Measurements from ENCODE around the gene PHTF2.
"Not testable (repeated sequence)": the region's sequence is repeated elsewhere in the genome, so short reads cannot be mapped to it uniquely, and the experiment has no call there.

Gene PHTF2

DNA sequence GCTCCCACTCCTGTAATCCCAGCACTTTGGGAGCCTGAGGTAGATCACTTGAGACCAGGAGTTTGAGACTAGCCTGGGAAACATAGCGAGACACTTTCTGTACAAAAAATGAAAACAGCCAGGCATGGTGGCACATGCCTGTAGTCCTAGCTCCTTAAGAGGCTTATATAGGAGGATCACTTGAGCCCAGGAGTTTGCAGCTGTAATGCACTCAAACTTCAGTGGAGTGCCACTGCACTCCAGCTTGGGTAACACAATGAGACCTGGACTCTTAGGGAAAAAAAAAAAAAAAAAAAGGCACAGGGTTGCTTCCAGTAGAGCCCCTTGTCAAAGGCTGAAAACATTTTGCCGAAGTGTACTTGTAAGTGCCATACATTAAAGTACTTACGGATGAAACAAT, 195.3 kb downstream of the PHTF2 start:
- Histone ChIP-seq H2BK120ac (ENCODE audit: insufficient read depth, low read length, poor library complexity) (no peak overlapping the region), H3K79me2 (ENCODE audit: control insufficient read depth, insufficient read depth, low read length, poor library complexity) (no peaks in the 10 kb centered on the region), H2BK12ac (ENCODE audit: low read length) (no peak overlapping the region), H3K79me1 (ENCODE audit: low read length) (no peaks in the 10 kb centered on the region), H4K8ac (ENCODE audit: low read depth, low read length) (no peak overlapping the region), H4K12ac (ENCODE audit: low read depth, low read length) (no peak overlapping the region), H2AK5ac (ENCODE audit: low read length) (no peak overlapping the region), H3K18ac (ENCODE audit: low read length) (no peak overlapping the region), H3K27me3 (ENCODE audit: insufficient read depth, low read length) (no peaks in the 10 kb centered on the region), H3K27ac (ENCODE audit: low read depth, low read length) (no peak overlapping the region), H3K23ac (ENCODE audit: low read length) (no peak overlapping the region), H3K4ac (ENCODE audit: low read depth, low read length) (no peak overlapping the region), H3K4me1 (ENCODE audit: control insufficient read depth in 1 of 2, insufficient read depth in 2 of 2, low read length in 2 of 2) (no peaks in the 10 kb centered on the region), H3K36me3 (ENCODE audit: control insufficient read depth in 1 of 2, insufficient read depth in 2 of 2, low read length in 2 of 2) (no peaks in the 10 kb centered on the region), H2BK5ac (ENCODE audit: low read depth, low read length, poor library complexity) (no peak overlapping the region), H3K9me3 (ENCODE audit: insufficient read depth, low read depth, low read length) (no peaks in the 10 kb centered on the region), H3K4me2 (ENCODE audit: low read length) (no peak overlapping the region), H3K4me3 (ENCODE audit: low read depth, low read length) (no peak overlapping the region), H2AFZ (ENCODE audit: insufficient read depth, low read length, poor library complexity) (no peak overlapping the region), H3K9ac (ENCODE audit: low read length) (no peak overlapping the region), H4K91ac (ENCODE audit: low read depth, low read length) (no peak overlapping the region), H3K14ac (ENCODE audit: low read length) (no peak overlapping the region)
- no peak for DNase-seq
- WGBS (ENCODE audit: extremely low coverage, insufficient coverage, insufficient read length): no CpG with 5 or more reads among the region's 3 CpGs

DNA sequence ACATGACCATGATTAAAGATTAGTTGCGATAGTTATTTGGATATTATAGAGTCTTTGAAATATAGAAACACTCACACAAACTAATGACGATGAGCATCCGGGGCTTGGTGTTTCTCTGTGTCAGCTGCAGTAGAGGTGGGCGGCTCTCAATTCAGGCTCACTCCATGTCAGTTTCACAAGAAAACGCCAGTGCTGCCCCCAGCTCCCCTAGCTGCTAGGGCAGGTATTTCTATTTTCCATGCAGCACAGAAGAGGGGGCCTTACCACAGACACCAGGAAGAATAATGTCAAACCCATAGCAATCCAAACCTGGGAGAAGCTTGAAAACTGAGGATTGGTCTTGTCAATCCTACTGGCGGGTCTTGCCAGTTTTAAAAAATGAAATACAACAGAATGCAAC, 197.1 kb downstream of the PHTF2 start:
- Histone ChIP-seq H2BK12ac (ENCODE audit: low read length) (no peak overlapping the region), H3K79me1 (ENCODE audit: low read length) (no peaks in the 10 kb centered on the region), H3K4me3 (ENCODE audit: low read depth, low read length) (no peak overlapping the region), H3K79me2 (ENCODE audit: control insufficient read depth, insufficient read depth, low read length, poor library complexity) (no peaks in the 10 kb centered on the region), H3K4ac (ENCODE audit: low read depth, low read length) (no peak overlapping the region), H3K14ac (ENCODE audit: low read length) (no peak overlapping the region), H2BK120ac (ENCODE audit: insufficient read depth, low read length, poor library complexity) (no peak overlapping the region), H3K36me3 (ENCODE audit: control insufficient read depth in 1 of 2, insufficient read depth in 2 of 2, low read length in 2 of 2) (no peaks in the 10 kb centered on the region), H2AFZ (ENCODE audit: insufficient read depth, low read length, poor library complexity) (no peak overlapping the region), H3K9ac (ENCODE audit: low read length) (no peak overlapping the region), H3K4me1 (ENCODE audit: control insufficient read depth in 1 of 2, insufficient read depth in 2 of 2, low read length in 2 of 2) (no peaks in the 10 kb centered on the region), H3K23ac (ENCODE audit: low read length) (no peak overlapping the region), H3K27ac (ENCODE audit: low read depth, low read length) (no peak overlapping the region), H3K18ac (ENCODE audit: low read length) (no peak overlapping the region), H3K4me2 (ENCODE audit: low read length) (no peak overlapping the region), H4K12ac (ENCODE audit: low read depth, low read length) (no peak overlapping the region), H4K8ac (ENCODE audit: low read depth, low read length) (no peak overlapping the region), H3K27me3 (ENCODE audit: insufficient read depth, low read length) (no peaks in the 10 kb centered on the region), H2BK5ac (ENCODE audit: low read depth, low read length, poor library complexity) (no peak overlapping the region), H3K9me3 (ENCODE audit: insufficient read depth, low read depth, low read length) (peaks cover 1% of the 10 kb centered on the region), H4K91ac (ENCODE audit: low read depth, low read length) (no peak overlapping the region), H2AK5ac (ENCODE audit: low read length) (no peak overlapping the region)
- no peak for DNase-seq
- no CpG with 5 or more reads among the region's 6 CpGs for WGBS (ENCODE audit: extremely low coverage, insufficient coverage, insufficient read length)

DNA sequence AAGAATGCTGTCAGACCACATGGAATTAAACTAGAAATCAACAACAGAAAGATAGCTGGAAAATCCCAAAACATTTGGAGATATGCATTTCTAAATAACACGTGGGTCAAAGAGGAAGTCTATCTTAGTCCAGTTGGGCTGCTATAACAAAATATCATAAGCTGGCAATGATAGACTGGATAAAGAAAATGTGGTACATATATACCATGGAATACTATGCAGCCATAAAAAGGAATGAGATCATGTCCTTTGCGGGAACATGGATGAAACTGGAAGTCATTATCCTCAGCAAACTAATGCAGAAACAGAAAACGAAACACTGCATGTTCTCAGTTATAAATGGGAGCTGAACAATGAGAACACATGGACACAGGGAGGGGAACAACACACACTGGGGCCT, 200.6 kb downstream of the PHTF2 start:
- not testable (repeated sequence) for H3K27me3 ChIP-seq (ENCODE audit: insufficient read depth, low read length); H3K14ac ChIP-seq (ENCODE audit: low read length); H2BK120ac ChIP-seq (ENCODE audit: insufficient read depth, low read length, poor library complexity); H3K9ac ChIP-seq (ENCODE audit: low read length); H2AFZ ChIP-seq (ENCODE audit: insufficient read depth, low read length, poor library complexity); DNase-seq; H2BK5ac ChIP-seq (ENCODE audit: low read depth, low read length, poor library complexity); H3K23ac ChIP-seq (ENCODE audit: low read length); H3K79me1 ChIP-seq (ENCODE audit: low read length); H3K27ac ChIP-seq (ENCODE audit: low read depth, low read length); H3K18ac ChIP-seq (ENCODE audit: low read length); H3K36me3 ChIP-seq (ENCODE audit: control insufficient read depth in 1 of 2, insufficient read depth in 2 of 2, low read length in 2 of 2); H4K91ac ChIP-seq (ENCODE audit: low read depth, low read length); H2BK12ac ChIP-seq (ENCODE audit: low read length); H3K4me1 ChIP-seq (ENCODE audit: control insufficient read depth in 1 of 2, insufficient read depth in 2 of 2, low read length in 2 of 2); H3K4me3 ChIP-seq (ENCODE audit: low read depth, low read length); H3K9me3 ChIP-seq (ENCODE audit: insufficient read depth, low read depth, low read length); H2AK5ac ChIP-seq (ENCODE audit: low read length); H4K8ac ChIP-seq (ENCODE audit: low read depth, low read length); H4K12ac ChIP-seq (ENCODE audit: low read depth, low read length); H3K4ac ChIP-seq (ENCODE audit: low read depth, low read length); H3K79me2 ChIP-seq (ENCODE audit: control insufficient read depth, insufficient read depth, low read length, poor library complexity); H3K4me2 ChIP-seq (ENCODE audit: low read length)
- no CpG with 5 or more reads among the region's 3 CpGs for WGBS (ENCODE audit: extremely low coverage, insufficient coverage, insufficient read length)

DNA sequence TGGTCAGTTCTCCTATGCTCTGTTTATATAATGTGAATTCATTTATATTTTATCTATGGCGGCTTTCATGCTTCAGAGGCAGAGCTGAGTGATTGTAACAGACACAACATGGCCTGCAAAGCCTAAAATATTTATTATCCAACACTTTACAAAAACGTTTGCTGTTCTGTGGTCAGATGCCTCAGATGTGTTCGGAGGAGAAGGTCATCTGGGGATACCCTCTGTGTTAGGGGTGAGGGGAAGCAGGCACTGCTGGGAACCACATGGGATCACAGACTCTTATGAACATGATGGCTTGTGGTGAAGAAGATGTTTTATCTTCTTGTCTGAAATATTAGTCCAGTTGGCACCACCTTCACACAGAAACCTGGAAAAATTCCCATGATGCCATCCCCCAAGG, 203.4 kb downstream of the PHTF2 start:
- Histone ChIP-seq H3K4me1 (ENCODE audit: control insufficient read depth in 1 of 2, insufficient read depth in 2 of 2, low read length in 2 of 2) (peaks cover 2 to 3% of the 10 kb centered on the region in 2 experiments), H2AFZ (ENCODE audit: insufficient read depth, low read length, poor library complexity) (no peak overlapping the region), H3K9me3 (ENCODE audit: insufficient read depth, low read depth, low read length) (peaks cover 1% of the 10 kb centered on the region), H3K36me3 (ENCODE audit: control insufficient read depth in 1 of 2, insufficient read depth in 2 of 2, low read length in 2 of 2) (no peaks in the 10 kb centered on the region), H2BK120ac (ENCODE audit: insufficient read depth, low read length, poor library complexity) (no peak overlapping the region), H3K9ac (ENCODE audit: low read length) (no peak overlapping the region), H3K4me2 (ENCODE audit: low read length) (no peak overlapping the region), H3K27me3 (ENCODE audit: insufficient read depth, low read length) (no peaks in the 10 kb centered on the region), H3K27ac (ENCODE audit: low read depth, low read length) (no peak overlapping the region), H4K8ac (ENCODE audit: low read depth, low read length) (no peak overlapping the region), H2AK5ac (ENCODE audit: low read length) (no peak overlapping the region), H4K12ac (ENCODE audit: low read depth, low read length) (no peak overlapping the region), H3K18ac (ENCODE audit: low read length) (no peak overlapping the region), H4K91ac (ENCODE audit: low read depth, low read length) (no peak overlapping the region), H2BK12ac (ENCODE audit: low read length) (no peak overlapping the region), H3K23ac (ENCODE audit: low read length) (no peak overlapping the region), H3K79me2 (ENCODE audit: control insufficient read depth, insufficient read depth, low read length, poor library complexity) (no peaks in the 10 kb centered on the region), H3K4me3 (ENCODE audit: low read depth, low read length) (no peak overlapping the region), H3K14ac (ENCODE audit: low read length) (no peak overlapping the region), H3K79me1 (ENCODE audit: low read length) (no peaks in the 10 kb centered on the region), H2BK5ac (ENCODE audit: low read depth, low read length, poor library complexity) (no peak overlapping the region), H3K4ac (ENCODE audit: low read depth, low read length) (no peak overlapping the region)
- DNase-seq: no peak
- WGBS (ENCODE audit: extremely low coverage, insufficient coverage, insufficient read length): no CpG with 5 or more reads among the region's 3 CpGs

Data from trophoblast cell (in vitro differentiated cells and primary cell).